K562 (cell line): ENCODE data around the gene TAP2. TPM values are rescaled to one million over a fixed set of nuclear protein-coding genes. Genes with fewer than 3 reads are reported as not detected.

Source experiments
- BHLHE40 ChIP-seq: IDR thresholded peaks from 2 replicates; pipeline ENCODE4 v1.6.1; 2011; ENCODE audit warnings: low read length, improper control_type of control experiment
- CBX8 ChIP-seq: fragments of 200-600 bp; sonication (generic); IDR thresholded peaks from 2 replicates; pipeline ENCODE4 v1.6.1; 2012; ENCODE audit warnings: borderline replicate concordance, mixed run types, low read depth, mild to moderate bottlenecking, moderate library complexity, mixed read lengths, low read length, control low read depth, inconsistent platforms; ENCODE audit not compliant: poor library complexity, severe bottlenecking; ENCODE audit errors: extremely low read depth
- polyA plus RNA-seq, 8 experiments: library from polyadenylated mRNA; depleted of rRNA in 4 of 8; stranded (reverse) in 5 of 8; unstranded in 3 of 8; fragments of >200 nt; fragmentation: Nextera tagmentation in 2 of 8; fragmentation: Illumina TruSeq in 1 of 8; extraction: Ambion mirVana in 2 of 8; extraction: Trizol in 1 of 8; gene quantifications; 2 replicates each; pipeline versions ENCODE4 v1.2.1 to v1.2.3, GENCODE V29; 2011 to 2014; ENCODE audit warnings: inconsistent platforms in 1 of 8, missing spikeins in 1 of 8
- total RNA-seq, 7 experiments: library from RNA; depleted of rRNA in 6 of 7; stranded (reverse); fragments of >200 nt in 6 of 7; fragmentation: Illumina TruSeq in 2 of 7; extraction: Trizol in 2 of 7; gene quantifications; 2 replicates each; pipeline versions ENCODE4 v1.2.1 to v1.2.3, GENCODE V29; 2011 to 2021; ENCODE audit warnings: low replicate concordance in 1 of 7
- TF ChIP-seq, protein P1 (sequence below), 2 experiments: fragments of 450-650 bp; formaldehyde crosslinking in 1 of 2; IDR thresholded peaks; 2 replicates each; pipeline versions ENCODE4 v1.4.0 to v1.6.1; 2014 to 2020; ENCODE audit warnings: mild to moderate bottlenecking in 2 of 2, borderline replicate concordance in 1 of 2, low read depth in 1 of 2
- TF ChIP-seq, protein P2 (sequence below): fragments of 250-450 bp; sonication (Bioruptor Pico); IDR thresholded peaks from 2 replicates; pipeline ENCODE4 v1.9.0; 2021; ENCODE audit warnings: mild to moderate bottlenecking, inconsistent platforms
- TF ChIP-seq, protein P3 (sequence below): fragments of 250-450 bp; sonication (Bioruptor Pico); IDR thresholded peaks from 2 replicates; pipeline ENCODE4 v1.4.0; 2020

The TAP2 gene
- total and polyA plus RNA-seq, 9 of the 15 experiments (the other 6 are each of a cell fraction or from before 2014, with no cell fraction given), result 2.0 to 53.5 (median 19.6) TPM

DNA sequence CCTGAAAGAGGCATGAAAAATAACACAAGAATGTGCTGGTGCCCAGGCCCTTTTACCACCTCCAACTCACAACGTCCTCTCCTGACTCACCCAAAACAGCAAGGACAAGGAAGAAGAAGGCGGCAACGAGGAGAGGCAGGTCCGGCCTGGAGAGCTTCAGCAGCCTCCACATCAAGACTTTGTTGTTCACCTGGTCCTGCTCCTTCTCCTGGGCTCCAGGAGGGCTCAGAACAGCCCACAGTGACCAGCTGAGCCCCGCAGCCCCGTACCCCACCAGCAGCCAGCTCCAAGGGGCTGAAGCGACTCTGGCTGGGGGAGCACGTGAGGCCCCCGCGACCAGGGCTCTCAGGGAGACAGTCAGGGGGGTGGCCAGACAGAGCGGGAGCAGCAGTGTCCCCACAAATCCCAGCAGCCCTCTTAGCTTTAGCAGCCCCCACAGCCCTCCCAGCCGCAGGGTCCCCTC is 857 bp downstream of the TAP2 start (continued):
- TF ChIP-seq, protein P1, sequence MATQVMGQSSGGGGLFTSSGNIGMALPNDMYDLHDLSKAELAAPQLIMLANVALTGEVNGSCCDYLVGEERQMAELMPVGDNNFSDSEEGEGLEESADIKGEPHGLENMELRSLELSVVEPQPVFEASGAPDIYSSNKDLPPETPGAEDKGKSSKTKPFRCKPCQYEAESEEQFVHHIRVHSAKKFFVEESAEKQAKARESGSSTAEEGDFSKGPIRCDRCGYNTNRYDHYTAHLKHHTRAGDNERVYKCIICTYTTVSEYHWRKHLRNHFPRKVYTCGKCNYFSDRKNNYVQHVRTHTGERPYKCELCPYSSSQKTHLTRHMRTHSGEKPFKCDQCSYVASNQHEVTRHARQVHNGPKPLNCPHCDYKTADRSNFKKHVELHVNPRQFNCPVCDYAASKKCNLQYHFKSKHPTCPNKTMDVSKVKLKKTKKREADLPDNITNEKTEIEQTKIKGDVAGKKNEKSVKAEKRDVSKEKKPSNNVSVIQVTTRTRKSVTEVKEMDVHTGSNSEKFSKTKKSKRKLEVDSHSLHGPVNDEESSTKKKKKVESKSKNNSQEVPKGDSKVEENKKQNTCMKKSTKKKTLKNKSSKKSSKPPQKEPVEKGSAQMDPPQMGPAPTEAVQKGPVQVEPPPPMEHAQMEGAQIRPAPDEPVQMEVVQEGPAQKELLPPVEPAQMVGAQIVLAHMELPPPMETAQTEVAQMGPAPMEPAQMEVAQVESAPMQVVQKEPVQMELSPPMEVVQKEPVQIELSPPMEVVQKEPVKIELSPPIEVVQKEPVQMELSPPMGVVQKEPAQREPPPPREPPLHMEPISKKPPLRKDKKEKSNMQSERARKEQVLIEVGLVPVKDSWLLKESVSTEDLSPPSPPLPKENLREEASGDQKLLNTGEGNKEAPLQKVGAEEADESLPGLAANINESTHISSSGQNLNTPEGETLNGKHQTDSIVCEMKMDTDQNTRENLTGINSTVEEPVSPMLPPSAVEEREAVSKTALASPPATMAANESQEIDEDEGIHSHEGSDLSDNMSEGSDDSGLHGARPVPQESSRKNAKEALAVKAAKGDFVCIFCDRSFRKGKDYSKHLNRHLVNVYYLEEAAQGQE (IDR thresholded peaks at IDR 0.05; ENCODE audit: borderline replicate concordance), result no peak
- TF ChIP-seq, protein P1 (CRISPR knock-in tag; IDR thresholded peaks at IDR 0.05; ENCODE audit: low read depth), result 0 out of 2 replicates have a peak, but pooled peaks have one; percentile 43
- TF ChIP-seq, protein P2, sequence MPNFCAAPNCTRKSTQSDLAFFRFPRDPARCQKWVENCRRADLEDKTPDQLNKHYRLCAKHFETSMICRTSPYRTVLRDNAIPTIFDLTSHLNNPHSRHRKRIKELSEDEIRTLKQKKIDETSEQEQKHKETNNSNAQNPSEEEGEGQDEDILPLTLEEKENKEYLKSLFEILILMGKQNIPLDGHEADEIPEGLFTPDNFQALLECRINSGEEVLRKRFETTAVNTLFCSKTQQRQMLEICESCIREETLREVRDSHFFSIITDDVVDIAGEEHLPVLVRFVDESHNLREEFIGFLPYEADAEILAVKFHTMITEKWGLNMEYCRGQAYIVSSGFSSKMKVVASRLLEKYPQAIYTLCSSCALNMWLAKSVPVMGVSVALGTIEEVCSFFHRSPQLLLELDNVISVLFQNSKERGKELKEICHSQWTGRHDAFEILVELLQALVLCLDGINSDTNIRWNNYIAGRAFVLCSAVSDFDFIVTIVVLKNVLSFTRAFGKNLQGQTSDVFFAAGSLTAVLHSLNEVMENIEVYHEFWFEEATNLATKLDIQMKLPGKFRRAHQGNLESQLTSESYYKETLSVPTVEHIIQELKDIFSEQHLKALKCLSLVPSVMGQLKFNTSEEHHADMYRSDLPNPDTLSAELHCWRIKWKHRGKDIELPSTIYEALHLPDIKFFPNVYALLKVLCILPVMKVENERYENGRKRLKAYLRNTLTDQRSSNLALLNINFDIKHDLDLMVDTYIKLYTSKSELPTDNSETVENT (CRISPR knock-in tag), result 0 out of 2 replicates have a peak, but pooled peaks have one; percentile 33
- TF ChIP-seq CBX8, result no peak
- TF ChIP-seq BHLHE40, result peak; percentile 50
- TF ChIP-seq, protein P3, sequence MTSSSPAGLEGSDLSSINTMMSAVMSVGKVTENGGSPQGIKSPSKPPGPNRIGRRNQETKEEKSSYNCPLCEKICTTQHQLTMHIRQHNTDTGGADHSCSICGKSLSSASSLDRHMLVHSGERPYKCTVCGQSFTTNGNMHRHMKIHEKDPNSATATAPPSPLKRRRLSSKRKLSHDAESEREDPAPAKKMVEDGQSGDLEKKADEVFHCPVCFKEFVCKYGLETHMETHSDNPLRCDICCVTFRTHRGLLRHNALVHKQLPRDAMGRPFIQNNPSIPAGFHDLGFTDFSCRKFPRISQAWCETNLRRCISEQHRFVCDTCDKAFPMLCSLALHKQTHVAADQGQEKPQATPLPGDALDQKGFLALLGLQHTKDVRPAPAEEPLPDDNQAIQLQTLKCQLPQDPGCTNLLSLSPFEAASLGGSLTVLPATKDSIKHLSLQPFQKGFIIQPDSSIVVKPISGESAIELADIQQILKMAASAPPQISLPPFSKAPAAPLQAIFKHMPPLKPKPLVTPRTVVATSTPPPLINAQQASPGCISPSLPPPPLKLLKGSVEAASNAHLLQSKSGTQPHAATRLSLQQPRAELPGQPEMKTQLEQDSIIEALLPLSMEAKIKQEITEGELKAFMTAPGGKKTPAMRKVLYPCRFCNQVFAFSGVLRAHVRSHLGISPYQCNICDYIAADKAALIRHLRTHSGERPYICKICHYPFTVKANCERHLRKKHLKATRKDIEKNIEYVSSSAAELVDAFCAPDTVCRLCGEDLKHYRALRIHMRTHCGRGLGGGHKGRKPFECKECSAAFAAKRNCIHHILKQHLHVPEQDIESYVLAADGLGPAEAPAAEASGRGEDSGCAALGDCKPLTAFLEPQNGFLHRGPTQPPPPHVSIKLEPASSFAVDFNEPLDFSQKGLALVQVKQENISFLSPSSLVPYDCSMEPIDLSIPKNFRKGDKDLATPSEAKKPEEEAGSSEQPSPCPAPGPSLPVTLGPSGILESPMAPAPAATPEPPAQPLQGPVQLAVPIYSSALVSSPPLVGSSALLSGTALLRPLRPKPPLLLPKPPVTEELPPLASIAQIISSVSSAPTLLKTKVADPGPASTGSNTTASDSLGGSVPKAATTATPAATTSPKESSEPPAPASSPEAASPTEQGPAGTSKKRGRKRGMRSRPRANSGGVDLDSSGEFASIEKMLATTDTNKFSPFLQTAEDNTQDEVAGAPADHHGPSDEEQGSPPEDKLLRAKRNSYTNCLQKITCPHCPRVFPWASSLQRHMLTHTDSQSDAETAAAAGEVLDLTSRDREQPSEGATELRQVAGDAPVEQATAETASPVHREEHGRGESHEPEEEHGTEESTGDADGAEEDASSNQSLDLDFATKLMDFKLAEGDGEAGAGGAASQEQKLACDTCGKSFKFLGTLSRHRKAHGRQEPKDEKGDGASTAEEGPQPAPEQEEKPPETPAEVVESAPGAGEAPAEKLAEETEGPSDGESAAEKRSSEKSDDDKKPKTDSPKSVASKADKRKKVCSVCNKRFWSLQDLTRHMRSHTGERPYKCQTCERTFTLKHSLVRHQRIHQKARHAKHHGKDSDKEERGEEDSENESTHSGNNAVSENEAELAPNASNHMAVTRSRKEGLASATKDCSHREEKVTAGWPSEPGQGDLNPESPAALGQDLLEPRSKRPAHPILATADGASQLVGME (CRISPR knock-in tag), result 0 out of 2 replicates have a peak, but pooled peaks have one; percentile 16
